Liver (tissue), 9 donors: ENCODE measurements around the gene ARAP1. TPM values are rescaled to one million over a fixed set of nuclear protein-coding genes. Genes with fewer than 3 reads are reported as not detected.

Experiments
- DNase-seq: peaks from one replicate; pipeline ENCODE4 v3.0.0-alpha.2; 2017; ENCODE audit warnings: low spot score
- H3K27ac ChIP-seq, 2 donors: one replicate each; pipeline ENCODE4 v1.7.0; 2013; ENCODE audit warnings: inconsistent platforms in 2 of 2, low read length in 2 of 2, control low read depth in 1 of 2, low read depth in 1 of 2, mild to moderate bottlenecking in 1 of 2
- H3K27me3 ChIP-seq, 4 donors: one replicate each; pipeline versions ENCODE4 v1.6.1 to v1.7.0; 2013; ENCODE audit warnings: low read length in 3 of 4, inconsistent platforms in 1 of 4, mild to moderate bottlenecking in 1 of 4, moderate library complexity in 1 of 4; ENCODE audit not compliant: control insufficient read depth in 4 of 4, insufficient read depth in 4 of 4
- H3K36me3 ChIP-seq, 4 donors: one replicate each; pipeline versions ENCODE4 v1.6.1 to v1.7.0; 2013; ENCODE audit warnings: low read length in 3 of 4, mild to moderate bottlenecking in 3 of 4, low read depth in 1 of 4, moderate library complexity in 1 of 4; ENCODE audit not compliant: control insufficient read depth in 4 of 4, insufficient read depth in 3 of 4
- H3K4me1 ChIP-seq, 4 donors: one replicate each; pipeline versions ENCODE4 v1.6.1 to v1.7.0; 2013; ENCODE audit warnings: low read length in 3 of 4, mild to moderate bottlenecking in 3 of 4, moderate library complexity in 1 of 4; ENCODE audit not compliant: control insufficient read depth in 4 of 4, insufficient read depth in 4 of 4
- H3K4me3 ChIP-seq, 3 donors: one replicate each; pipeline versions ENCODE4 v1.6.1 to v1.7.0; 2013; ENCODE audit warnings: low read length in 3 of 3, control low read depth in 1 of 3, low read depth in 1 of 3, mild to moderate bottlenecking in 1 of 3
- H3K9ac ChIP-seq, 2 donors: one replicate each; pipeline ENCODE4 v1.7.0; 2013; ENCODE audit warnings: low read length in 2 of 2, mild to moderate bottlenecking in 2 of 2, moderate library complexity in 2 of 2, control low read depth in 1 of 2, low read depth in 1 of 2
- H3K9me3 ChIP-seq, 4 donors: one replicate each; pipeline versions ENCODE4 v1.6.1 to v1.7.0; 2013; ENCODE audit warnings: low read length in 3 of 4; ENCODE audit not compliant: control insufficient read depth in 4 of 4
- CTCF ChIP-seq: fragments of 150-350 bp; IDR thresholded peaks from 2 replicates; pipeline ENCODE4 v1.5.1; 2017; ENCODE audit warnings: improper control_type of control experiment, low read depth, low read length; ENCODE audit not compliant: missing input control
- EGR1 ChIP-seq, 2 donors: IDR thresholded peaks; 2 replicates each; pipeline ENCODE4 v1.6.1; 2016 to 2018; ENCODE audit warnings: antibody characterized with exemption in 2 of 2, low read depth in 2 of 2
- FOXA1 ChIP-seq: IDR thresholded peaks from 2 replicates; pipeline ENCODE4 v1.6.1; 2016; ENCODE audit warnings: antibody characterized with exemption
- FOXA2 ChIP-seq: IDR thresholded peaks from 2 replicates; pipeline ENCODE4 v1.6.1; 2016; ENCODE audit warnings: antibody characterized with exemption
- GABPA ChIP-seq, 2 donors: IDR thresholded peaks in 1 of 2; conservative IDR thresholded peaks in 1 of 2; 2 replicates each; pipeline ENCODE4 v1.6.1; 2016; ENCODE audit warnings: antibody characterized with exemption in 2 of 2, mild to moderate bottlenecking in 1 of 2, moderate library complexity in 1 of 2
- HNF4A ChIP-seq, 2 donors: conservative IDR thresholded peaks; 2 replicates each; pipeline ENCODE4 v1.6.1; 2016; ENCODE audit warnings: antibody characterized with exemption in 2 of 2, mild to moderate bottlenecking in 2 of 2
- HNF4G ChIP-seq: IDR thresholded peaks from 2 replicates; pipeline ENCODE4 v1.6.1; 2016; ENCODE audit warnings: antibody characterized with exemption
- JUND ChIP-seq, 2 donors: IDR thresholded peaks; 2 replicates each; pipeline ENCODE4 v1.6.1; 2016; ENCODE audit warnings: antibody characterized with exemption in 2 of 2
- NR2F2 ChIP-seq: IDR thresholded peaks from 2 replicates; pipeline ENCODE4 v1.6.1; 2016; ENCODE audit warnings: antibody characterized with exemption
- RAD21 ChIP-seq, 2 donors: IDR thresholded peaks; 2 replicates each; pipeline ENCODE4 v1.6.1; 2016; ENCODE audit warnings: antibody characterized with exemption in 2 of 2, mild to moderate bottlenecking in 2 of 2
- REST ChIP-seq: IDR thresholded peaks from 2 replicates; pipeline ENCODE4 v1.6.1; 2016; ENCODE audit warnings: antibody characterized with exemption, mild to moderate bottlenecking
- RXRA ChIP-seq, 2 donors: IDR thresholded peaks; 2 replicates each; pipeline ENCODE4 v1.6.1; 2017 to 2018; ENCODE audit warnings: antibody characterized with exemption in 2 of 2, mild to moderate bottlenecking in 1 of 2
- SP1 ChIP-seq: IDR thresholded peaks from 2 replicates; pipeline ENCODE4 v1.6.1; 2018; ENCODE audit warnings: antibody characterized with exemption, mild to moderate bottlenecking
- TAF1 ChIP-seq: conservative IDR thresholded peaks from 2 replicates; pipeline ENCODE4 v1.6.1; 2016; ENCODE audit warnings: antibody characterized with exemption, mild to moderate bottlenecking
- YY1 ChIP-seq: IDR thresholded peaks from 2 replicates; pipeline ENCODE4 v1.6.1; 2016; ENCODE audit warnings: antibody characterized with exemption, mild to moderate bottlenecking
- WGBS: extraction: QIAGEN DNeasy Blood & Tissue Kit; methylation state at CpG from one replicate; pipeline ENCODE4 v1.1.7; 2013; 5-methylcytosine and 5-hydroxymethylcytosine counted together
- polyA plus RNA-seq, 2 donors: library from polyadenylated mRNA; stranded (reverse) in 1 of 2; unstranded in 1 of 2; fragments of 200-250 nt in 1 of 2; fragments of >200 nt in 1 of 2; fragmentation: Nextera tagmentation in 1 of 2; extraction: Ambion mirVana in 1 of 2; gene quantifications; one replicate each; pipeline versions ENCODE4 v1.2.1 to v1.2.3, GENCODE V29; 2013 to 2015
- total RNA-seq, 2 donors: library from RNA; depleted of rRNA; stranded (reverse); fragments of >200 nt; gene quantifications; one replicate each; pipeline ENCODE4 v1.2.3, GENCODE V29; 2014
- TF ChIP-seq, protein P1 (sequence below): IDR thresholded peaks from 2 replicates; pipeline ENCODE4 v1.6.1; 2016; ENCODE audit warnings: antibody characterized with exemption
- TF ChIP-seq, protein P2 (sequence below): IDR thresholded peaks from 2 replicates; pipeline ENCODE4 v1.6.1; 2016; ENCODE audit warnings: antibody characterized with exemption
- TF ChIP-seq, protein P3 (sequence below): IDR thresholded peaks from 2 replicates; pipeline ENCODE4 v1.6.1; 2016; ENCODE audit warnings: antibody characterized with exemption
- donor health status: healthy.
- donor health status: healthy.
- donor health status: healthy.
- donor health status: healthy.
- donor health status: healthy.

Gene ARAP1
- total and polyA plus RNA-seq, 4 donors = 14.4 to 77.8 (median 43.5) TPM

DNA sequence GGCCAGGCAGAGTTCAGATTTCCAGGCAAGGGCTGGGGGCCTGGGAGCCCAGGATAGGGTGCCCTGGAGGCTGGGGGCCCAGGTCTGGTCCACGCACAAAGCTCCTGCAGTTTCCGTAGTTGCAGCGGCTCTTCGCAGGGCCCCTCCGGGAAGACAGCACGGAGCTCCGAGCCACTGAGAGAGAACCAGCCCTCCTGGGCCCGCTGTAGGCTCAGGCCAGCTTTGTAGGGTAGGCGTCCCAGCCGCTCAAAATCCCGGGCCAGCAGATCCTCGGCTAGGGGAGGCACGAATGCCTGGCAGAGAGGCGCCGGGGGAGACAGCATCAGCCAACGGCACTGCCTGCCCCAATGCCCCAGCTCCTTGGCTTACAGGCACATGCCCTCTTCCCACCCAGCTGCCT, 54.4 kb downstream of the ARAP1 start:
- WGBS = 95% methylated on average over 16 of the region's 16 CpGs
- no peaks in the 10 kb centered on the region for H3K27me3 ChIP-seq
- no peaks in the 10 kb centered on the region for H3K9me3 ChIP-seq
- H3K9ac ChIP-seq = no peak overlapping the region
- no peak overlapping the region for H3K4me3 ChIP-seq
- no peak overlapping the region for H3K27ac ChIP-seq
- H3K4me1 ChIP-seq = no peaks in the 10 kb centered on the region
- no peak for DNase-seq
- H3K36me3 ChIP-seq = peaks cover 34 to 95% (median 58%) of the 10 kb centered on the region in 4 donors
- TF ChIP-seq SP1 (no peak), EGR1 (IDR thresholded peaks at IDR 0.05; ENCODE audit: low read depth in 2 of 2) (no peak), FOXA1 (no peak), YY1 (no peak), CTCF (no peak), GABPA (IDR thresholded peaks at IDR 0.05 in 1 of 2, conservative IDR thresholded peaks at IDR 0.05 in 1 of 2) (no peak), HNF4A (conservative IDR thresholded peaks at IDR 0.05) (no peak), FOXA2 (no peak), NR2F2 (no peak), RXRA (IDR thresholded peaks at IDR 0.05) (no peak), HNF4G (no peak), TAF1 (no peak), RAD21 (IDR thresholded peaks at IDR 0.05) (no peak), JUND (IDR thresholded peaks at IDR 0.05) (no peak), REST (no peak)
- TF ChIP-seq, protein P1, sequence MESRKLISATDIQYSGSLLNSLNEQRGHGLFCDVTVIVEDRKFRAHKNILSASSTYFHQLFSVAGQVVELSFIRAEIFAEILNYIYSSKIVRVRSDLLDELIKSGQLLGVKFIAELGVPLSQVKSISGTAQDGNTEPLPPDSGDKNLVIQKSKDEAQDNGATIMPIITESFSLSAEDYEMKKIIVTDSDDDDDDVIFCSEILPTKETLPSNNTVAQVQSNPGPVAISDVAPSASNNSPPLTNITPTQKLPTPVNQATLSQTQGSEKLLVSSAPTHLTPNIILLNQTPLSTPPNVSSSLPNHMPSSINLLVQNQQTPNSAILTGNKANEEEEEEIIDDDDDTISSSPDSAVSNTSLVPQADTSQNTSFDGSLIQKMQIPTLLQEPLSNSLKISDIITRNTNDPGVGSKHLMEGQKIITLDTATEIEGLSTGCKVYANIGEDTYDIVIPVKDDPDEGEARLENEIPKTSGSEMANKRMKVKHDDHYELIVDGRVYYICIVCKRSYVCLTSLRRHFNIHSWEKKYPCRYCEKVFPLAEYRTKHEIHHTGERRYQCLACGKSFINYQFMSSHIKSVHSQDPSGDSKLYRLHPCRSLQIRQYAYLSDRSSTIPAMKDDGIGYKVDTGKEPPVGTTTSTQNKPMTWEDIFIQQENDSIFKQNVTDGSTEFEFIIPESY = no peak
- TF ChIP-seq, protein P2, sequence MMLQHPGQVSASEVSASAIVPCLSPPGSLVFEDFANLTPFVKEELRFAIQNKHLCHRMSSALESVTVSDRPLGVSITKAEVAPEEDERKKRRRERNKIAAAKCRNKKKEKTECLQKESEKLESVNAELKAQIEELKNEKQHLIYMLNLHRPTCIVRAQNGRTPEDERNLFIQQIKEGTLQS = no peak
- TF ChIP-seq, protein P3, sequence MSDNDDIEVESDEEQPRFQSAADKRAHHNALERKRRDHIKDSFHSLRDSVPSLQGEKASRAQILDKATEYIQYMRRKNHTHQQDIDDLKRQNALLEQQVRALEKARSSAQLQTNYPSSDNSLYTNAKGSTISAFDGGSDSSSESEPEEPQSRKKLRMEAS = no peak
